GM10266 (cell line): ENCODE data around the gene SRMS.

Experiments
- DNase-seq: peaks from one replicate; pipeline ENCODE4 v3.0.0; 2012; ENCODE audit errors: extremely low spot score
- CTCF ChIP-seq: IDR thresholded peaks from 2 replicates; pipeline ENCODE4 v1.5.1; 2012; ENCODE audit warnings: mild to moderate bottlenecking, low read depth; ENCODE audit not compliant: control insufficient read depth, insufficient read depth; ENCODE audit errors: missing control alignments

Gene SRMS

GRCh38 chr20:63553251-63553932 is 5.8 kb upstream of the SRMS start:
- DNase-seq: peak; percentile 95
- no peak for TF ChIP-seq CTCF

GRCh38 chr20:63552481-63553249 is 5.1 kb upstream of the SRMS start:
- no peak for TF ChIP-seq CTCF
- no peak for DNase-seq

- no peak for TF ChIP-seq CTCF
- no peak for DNase-seq
Observed at GRCh38 chr20:63551068-63551467, 3.5 kb upstream of the SRMS start.

GRCh38 chr20:63549679-63550282 is 2.2 kb upstream of the SRMS start:
- no peak for TF ChIP-seq CTCF
- DNase-seq: no peak

GRCh38 chr20:63549019-63549418 is 1.5 kb upstream of the SRMS start:
- DNase-seq: no peak
- TF ChIP-seq CTCF: no peak

- DNase-seq: no peak
Observed at GRCh38 chr20:63548542-63548941, 993 bp upstream of the SRMS start.

More at GRCh38 chr20:63548542-63548941, 993 bp upstream of the SRMS start:
- TF ChIP-seq CTCF: no peak
